HCT116 (cell line): ENCODE data around the gene CCDC61. TPM values are rescaled to one million over a fixed set of nuclear protein-coding genes. Genes with fewer than 3 reads are reported as not detected.

Source experiments
- ATAC-seq: fragments of 200-7000 bp; cut with Tn5 transposase; 2 replicates; pipeline ENCODE4 v1.9.1; 2020; ENCODE audit warnings: mild to moderate bottlenecking, moderate library complexity
- BruUV-seq: library from RNA; stranded (reverse); fragments of 400-500 nt; replicated peaks from 2 replicates; lab custom pipeline; 2021; lab: Mats Ljungman, UMichigan
- CTCF ChIA-PET: fragments of 300-600 bp; sonication (Branson Sonifier 250); formaldehyde crosslinking; loops from one replicate; lab custom pipeline; 2021; ENCODE audit warnings: antibody characterized with exemption; lab: Charles Lee
- POLR2A ChIA-PET: fragments of 300-600, 350-600 bp; sonication (Branson Sonifier 250); formaldehyde crosslinking; loops from one replicate; lab custom pipeline; 2021; ENCODE audit warnings: antibody characterized with exemption; lab: Charles Lee
- RAD21 ChIA-PET, 2 experiments: fragments of 300-600 bp; sonication (Branson Sonifier 250); formaldehyde crosslinking; loops; one replicate each; lab custom pipeline; 2023; ENCODE audit warnings: low total read pairs in 2 of 2; ENCODE audit not compliant: uncharacterized antibody in 2 of 2, unreplicated experiment in 2 of 2, low non-redundant PET in 1 of 2; lab: Charles Lee
- DNase-seq: peaks from one replicate; pipeline ENCODE4 v3.0.0-alpha.2; 2010; ENCODE audit warnings: low read depth, low spot score
- H2AFZ ChIP-seq: fragments of 200-600 bp; shearing (Covaris generic), sonication (generic); 2 replicates; pipeline ENCODE4 v1.6.1; 2017; ENCODE audit warnings: low read depth, mixed run types, mixed read lengths, antibody characterized with exemption, low read length; ENCODE audit not compliant: poor library complexity, severe bottlenecking
- H3K27ac ChIP-seq: 2 replicates; pipeline ENCODE4 v1.5.1; 2012; ENCODE audit warnings: low read depth, low read length
- H3K27me3 ChIP-seq: fragments of 200-600 bp; sonication (generic); 2 replicates; pipeline ENCODE4 v1.6.1; 2016; ENCODE audit warnings: mixed run types, low read length, mixed read lengths; ENCODE audit not compliant: insufficient read depth
- H3K36me3 ChIP-seq, 2 experiments: fragments of 200-500 bp in 1 of 2; fragments of 200-600 bp in 1 of 2; sonication (Bioruptor generic) in 1 of 2; sonication (generic) in 1 of 2; 2 replicates each; pipeline versions ENCODE4 v1.5.1 to v1.6.1; 2014 to 2016; ENCODE audit warnings: low read length in 2 of 2, inconsistent platforms in 1 of 2, mixed read lengths in 1 of 2, mixed run types in 1 of 2; ENCODE audit not compliant: insufficient read depth in 2 of 2, control insufficient read depth in 1 of 2
- H3K4me1 ChIP-seq, 2 experiments: fragments of 200-600 bp in 1 of 2; sonication (generic) in 1 of 2; 2 replicates each; pipeline versions ENCODE4 v1.5.1 to v1.6.1; 2012 to 2017; ENCODE audit warnings: low read length in 2 of 2, inconsistent platforms in 1 of 2, mild to moderate bottlenecking in 1 of 2, mixed read lengths in 1 of 2, mixed run types in 1 of 2, moderate library complexity in 1 of 2; ENCODE audit not compliant: insufficient read depth in 2 of 2, control insufficient read depth in 1 of 2
- H3K4me2 ChIP-seq: fragments of 200-600 bp; sonication (generic); 2 replicates; pipeline ENCODE4 v1.6.1; 2017; ENCODE audit warnings: mixed run types, low read length, mixed read lengths
- H3K4me3 ChIP-seq, 2 experiments: fragments of 200-600 bp in 1 of 2; sonication (generic) in 1 of 2; replicated peaks in 1 of 2; 2 replicates each; pipeline ENCODE4 v1.5.1; 2011 to 2016; ENCODE audit warnings: low read length in 2 of 2, control low read depth in 1 of 2, low read depth in 1 of 2, mild to moderate bottlenecking in 1 of 2, mixed read lengths in 1 of 2, mixed run types in 1 of 2
- H3K79me2 ChIP-seq: fragments of 200-600 bp; sonication (generic); 2 replicates; pipeline ENCODE4 v1.6.1; 2017; ENCODE audit warnings: mild to moderate bottlenecking, mixed run types, low read length, moderate library complexity, mixed read lengths; ENCODE audit not compliant: insufficient read depth
- H3K9ac ChIP-seq: fragments of 200-600 bp; sonication (generic); 2 replicates; pipeline ENCODE4 v1.6.1; 2016; ENCODE audit warnings: low read length, mixed read lengths
- H3K9me2 ChIP-seq: fragments of 200-600 bp; sonication (generic), shearing (Covaris generic); 2 replicates; pipeline ENCODE4 v1.6.1; 2017; ENCODE audit warnings: mixed run types, mild to moderate bottlenecking, moderate library complexity; ENCODE audit not compliant: insufficient read depth
- H3K9me3 ChIP-seq, 2 experiments: fragments of 200-500 bp in 1 of 2; fragments of 200-600 bp in 1 of 2; sonication (Bioruptor generic) in 1 of 2; sonication (generic) in 1 of 2; 2 replicates each; pipeline ENCODE4 v1.6.1; 2014 to 2017; ENCODE audit warnings: low read length in 2 of 2, mixed read lengths in 2 of 2, inconsistent platforms in 1 of 2, low read depth in 1 of 2, mild to moderate bottlenecking in 1 of 2, mixed run types in 1 of 2, moderate library complexity in 1 of 2; ENCODE audit not compliant: control insufficient read depth in 1 of 2, insufficient read depth in 1 of 2
- H4K20me1 ChIP-seq: fragments of 200-600 bp; sonication (generic), shearing (Covaris generic); 2 replicates; pipeline ENCODE4 v1.6.1; 2017; ENCODE audit warnings: mixed run types, mild to moderate bottlenecking, moderate library complexity; ENCODE audit not compliant: insufficient read depth
- CTCF ChIP-seq, 3 experiments: fragments of 200-600 bp in 1 of 3; sonication (generic) in 1 of 3; IDR thresholded peaks in 2 of 3; conservative IDR thresholded peaks in 1 of 3; 2 replicates each; pipeline ENCODE4 v1.5.1; 2012 to 2017; ENCODE audit warnings: low read depth in 2 of 3, low read length in 2 of 3, antibody characterized with exemption in 1 of 3, borderline replicate concordance in 1 of 3, control low read depth in 1 of 3, mild to moderate bottlenecking in 1 of 3, mixed read lengths in 1 of 3, mixed run types in 1 of 3, moderate library complexity in 1 of 3; ENCODE audit not compliant: insufficient read depth in 1 of 3
- intact Hi-C: fragments of 100-400 bp; cut with micrococcal nuclease; formaldehyde crosslinking; loops from 2 replicates; pipeline ENCODE4 v1.10.0; 2022
- total RNA-seq: library from RNA; stranded (reverse); gene quantifications from one replicate; pipeline ENCODE4 v1.2.1, GENCODE V29; 2021; ENCODE audit not compliant: unreplicated experiment
- TF ChIP-seq, protein P1 (sequence below): IDR thresholded peaks from 2 replicates; pipeline ENCODE4 v1.6.1; 2012
- TF ChIP-seq, protein P2 (sequence below): IDR thresholded peaks from 2 replicates; pipeline ENCODE4 v1.6.1; 2011; ENCODE audit warnings: mild to moderate bottlenecking, low read length, moderate library complexity; ENCODE audit not compliant: insufficient replicate concordance; ENCODE audit errors: extremely low read depth

The CCDC61 gene
- total RNA-seq, 1 experiment from 2014 or later: 12.2 TPM

GRCh38 chr19:45960595-45961235 is 34.6 kb upstream of the CCDC61 start:
- H3K79me2 ChIP-seq: no peaks in the 10 kb centered on the region
- CTCF ChIA-PET: interaction anchor here (0.6 to 0.8 kb wide), 3 partner anchors 8 to 67 kb away, joined by 3 to 4 read pairs (median 3); partner anchors contain the start of gene CCDC61
- H4K20me1 ChIP-seq: no peaks in the 10 kb centered on the region
- no peaks in the 10 kb centered on the region for H3K9me3 ChIP-seq
- H3K4me3 ChIP-seq: no peak overlapping the region
- BruUV-seq: no TSS peak
- no peak overlapping the region for H3K4me2 ChIP-seq
- intact Hi-C loops: no loop called here
- no peaks in the 10 kb centered on the region for H3K36me3 ChIP-seq
- no peak overlapping the region for H2AFZ ChIP-seq
- ATAC-seq: peak; percentile 71
- no peak for DNase-seq
- H3K9ac ChIP-seq: no peak overlapping the region
- peaks cover 9 to 12% of the 10 kb centered on the region in 2 experiments; a peak in 3 of 4 replicates for H3K4me1 ChIP-seq
- POLR2A ChIA-PET: interaction anchor here (0.7 to 1.0 kb wide), 2 partner anchors 35 to 1416 kb away, joined by 4 to 5 read pairs; partner anchors contain the start of gene CCDC61
- no peaks in the 10 kb centered on the region for H3K9me2 ChIP-seq
- RAD21 ChIA-PET: interaction anchor here in 1 of 2 experiments (0.7 kb wide), 1 partner anchor 49 kb away, joined by 3 read pairs; no protein-coding TSS in a partner anchor
- H3K27ac ChIP-seq: no peak overlapping the region
- peak in 2 of 3 experiments; percentile 32 to 35; a peak in 2 of 6 replicates for TF ChIP-seq CTCF (IDR thresholded peaks at IDR 0.05 in 2 of 3, conservative IDR thresholded peaks at IDR 0.05 in 1 of 3; ENCODE audit: borderline replicate concordance in 1 of 3, insufficient read depth in 1 of 3, low read depth in 2 of 3, low read length in 2 of 3)
- TF ChIP-seq, protein P1, sequence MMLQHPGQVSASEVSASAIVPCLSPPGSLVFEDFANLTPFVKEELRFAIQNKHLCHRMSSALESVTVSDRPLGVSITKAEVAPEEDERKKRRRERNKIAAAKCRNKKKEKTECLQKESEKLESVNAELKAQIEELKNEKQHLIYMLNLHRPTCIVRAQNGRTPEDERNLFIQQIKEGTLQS: no peak
- TF ChIP-seq, protein P2, sequence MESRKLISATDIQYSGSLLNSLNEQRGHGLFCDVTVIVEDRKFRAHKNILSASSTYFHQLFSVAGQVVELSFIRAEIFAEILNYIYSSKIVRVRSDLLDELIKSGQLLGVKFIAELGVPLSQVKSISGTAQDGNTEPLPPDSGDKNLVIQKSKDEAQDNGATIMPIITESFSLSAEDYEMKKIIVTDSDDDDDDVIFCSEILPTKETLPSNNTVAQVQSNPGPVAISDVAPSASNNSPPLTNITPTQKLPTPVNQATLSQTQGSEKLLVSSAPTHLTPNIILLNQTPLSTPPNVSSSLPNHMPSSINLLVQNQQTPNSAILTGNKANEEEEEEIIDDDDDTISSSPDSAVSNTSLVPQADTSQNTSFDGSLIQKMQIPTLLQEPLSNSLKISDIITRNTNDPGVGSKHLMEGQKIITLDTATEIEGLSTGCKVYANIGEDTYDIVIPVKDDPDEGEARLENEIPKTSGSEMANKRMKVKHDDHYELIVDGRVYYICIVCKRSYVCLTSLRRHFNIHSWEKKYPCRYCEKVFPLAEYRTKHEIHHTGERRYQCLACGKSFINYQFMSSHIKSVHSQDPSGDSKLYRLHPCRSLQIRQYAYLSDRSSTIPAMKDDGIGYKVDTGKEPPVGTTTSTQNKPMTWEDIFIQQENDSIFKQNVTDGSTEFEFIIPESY: no peak
- peaks cover 6% of the 10 kb centered on the region; the same call in 1 of the 2 replicates for H3K27me3 ChIP-seq
